ENCODE measurements around the gene ATXN10. TPM values are rescaled to one million over a fixed set of nuclear protein-coding genes. Genes with fewer than 3 reads are reported as not detected.

Gene ATXN10
- total RNA-seq, 1 donor from 2014 or later = 232 TPM

DNA sequence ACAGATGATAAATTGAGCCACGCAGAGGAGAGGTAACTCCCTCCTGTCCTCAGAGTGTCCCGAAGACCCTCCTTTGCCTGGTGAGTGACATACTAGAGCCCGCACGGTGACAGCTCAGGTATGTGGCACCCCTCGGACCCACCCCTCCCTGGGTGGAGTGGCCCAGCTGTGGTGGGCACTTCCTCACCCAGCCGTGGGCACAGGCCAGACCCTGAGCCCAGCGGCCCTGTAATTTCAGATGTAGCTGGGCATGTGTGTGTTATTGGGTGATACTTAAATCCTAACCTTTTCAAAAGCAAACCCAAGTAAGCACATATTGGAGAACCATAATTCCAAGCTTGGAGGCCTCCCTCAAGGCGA is 212.2 kb downstream of the ATXN10 start:
- H3K27ac Mint-ChIP-seq (ENCODE audit: unreplicated experiment) = no peak overlapping the region
- H3K4me1 Mint-ChIP-seq = peaks cover 42% of the 10 kb centered on the region
- H3K27me3 Mint-ChIP-seq (ENCODE audit: low read depth) = peaks cover 4% of the 10 kb centered on the region
- no peak overlapping the region for H3K4me3 Mint-ChIP-seq
- H3K36me3 Mint-ChIP-seq (ENCODE audit: low read depth) = no peaks in the 10 kb centered on the region
- TF ChIP-seq, protein P1, sequence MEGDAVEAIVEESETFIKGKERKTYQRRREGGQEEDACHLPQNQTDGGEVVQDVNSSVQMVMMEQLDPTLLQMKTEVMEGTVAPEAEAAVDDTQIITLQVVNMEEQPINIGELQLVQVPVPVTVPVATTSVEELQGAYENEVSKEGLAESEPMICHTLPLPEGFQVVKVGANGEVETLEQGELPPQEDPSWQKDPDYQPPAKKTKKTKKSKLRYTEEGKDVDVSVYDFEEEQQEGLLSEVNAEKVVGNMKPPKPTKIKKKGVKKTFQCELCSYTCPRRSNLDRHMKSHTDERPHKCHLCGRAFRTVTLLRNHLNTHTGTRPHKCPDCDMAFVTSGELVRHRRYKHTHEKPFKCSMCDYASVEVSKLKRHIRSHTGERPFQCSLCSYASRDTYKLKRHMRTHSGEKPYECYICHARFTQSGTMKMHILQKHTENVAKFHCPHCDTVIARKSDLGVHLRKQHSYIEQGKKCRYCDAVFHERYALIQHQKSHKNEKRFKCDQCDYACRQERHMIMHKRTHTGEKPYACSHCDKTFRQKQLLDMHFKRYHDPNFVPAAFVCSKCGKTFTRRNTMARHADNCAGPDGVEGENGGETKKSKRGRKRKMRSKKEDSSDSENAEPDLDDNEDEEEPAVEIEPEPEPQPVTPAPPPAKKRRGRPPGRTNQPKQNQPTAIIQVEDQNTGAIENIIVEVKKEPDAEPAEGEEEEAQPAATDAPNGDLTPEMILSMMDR (conservative IDR thresholded peaks at IDR 0.05) = no peak
- no peak for DNase-seq (ENCODE audit: low read depth, low spot score)
- H3K9me3 Mint-ChIP-seq = no peaks in the 10 kb centered on the region

- Mint-ChIP-seq H3K27me3 (ENCODE audit: low read depth) (peaks cover 4% of the 10 kb centered on the region), H3K4me3 (no peak overlapping the region), H3K4me1 (peaks cover 40% of the 10 kb centered on the region), H3K36me3 (ENCODE audit: low read depth) (no peaks in the 10 kb centered on the region), H3K27ac (ENCODE audit: unreplicated experiment) (no peak overlapping the region), H3K9me3 (no peaks in the 10 kb centered on the region)
- TF ChIP-seq, protein P1 (conservative IDR thresholded peaks at IDR 0.05) = no peak
- DNase-seq (ENCODE audit: low read depth, low spot score) = no peak
Observed at GRCh38 chr22:45884201-45885062, 212.8 kb downstream of the ATXN10 start.

DNA sequence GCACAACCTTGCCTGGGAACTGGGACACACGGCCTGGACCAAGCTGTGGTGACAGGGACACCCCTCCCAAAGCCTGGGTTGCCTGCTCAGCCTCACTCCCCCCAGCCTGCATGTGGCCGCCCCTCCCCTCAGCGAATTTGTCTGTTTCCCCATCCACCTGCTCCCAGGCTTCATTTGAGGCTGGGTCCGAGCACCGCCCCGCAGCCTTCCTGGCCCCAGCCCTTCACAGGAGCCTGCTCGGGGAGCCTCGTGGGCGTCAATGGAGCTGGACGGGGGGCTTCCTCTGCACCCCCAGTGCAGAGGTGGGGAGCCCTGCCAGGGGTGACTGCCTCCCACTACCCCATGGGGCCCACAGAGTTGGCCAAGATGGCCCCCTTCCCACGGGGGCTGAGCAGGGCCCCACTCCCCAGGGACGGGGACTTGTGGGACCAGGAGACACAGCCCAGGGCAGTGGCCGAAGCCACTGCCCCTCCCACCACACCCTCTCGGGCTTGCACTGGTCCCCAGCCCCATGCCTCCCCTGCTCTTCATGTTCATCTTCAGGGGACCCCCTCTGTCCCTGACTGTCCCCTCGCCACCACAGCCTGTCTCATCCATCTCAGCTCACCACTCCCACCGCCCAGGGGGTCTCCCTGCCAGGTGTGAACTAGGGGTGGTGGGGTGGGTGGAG is 213.7 kb downstream of the ATXN10 start:
- Mint-ChIP-seq H3K36me3 (ENCODE audit: low read depth) (no peaks in the 10 kb centered on the region), H3K27me3 (ENCODE audit: low read depth) (no peaks in the 10 kb centered on the region), H3K4me3 (no peak overlapping the region), H3K9me3 (no peaks in the 10 kb centered on the region), H3K4me1 (peaks cover 32% of the 10 kb centered on the region), H3K27ac (ENCODE audit: unreplicated experiment) (no peak overlapping the region)
- TF ChIP-seq, protein P1 (conservative IDR thresholded peaks at IDR 0.05) = no peak
- no peak for DNase-seq (ENCODE audit: low read depth, low spot score)

DNA sequence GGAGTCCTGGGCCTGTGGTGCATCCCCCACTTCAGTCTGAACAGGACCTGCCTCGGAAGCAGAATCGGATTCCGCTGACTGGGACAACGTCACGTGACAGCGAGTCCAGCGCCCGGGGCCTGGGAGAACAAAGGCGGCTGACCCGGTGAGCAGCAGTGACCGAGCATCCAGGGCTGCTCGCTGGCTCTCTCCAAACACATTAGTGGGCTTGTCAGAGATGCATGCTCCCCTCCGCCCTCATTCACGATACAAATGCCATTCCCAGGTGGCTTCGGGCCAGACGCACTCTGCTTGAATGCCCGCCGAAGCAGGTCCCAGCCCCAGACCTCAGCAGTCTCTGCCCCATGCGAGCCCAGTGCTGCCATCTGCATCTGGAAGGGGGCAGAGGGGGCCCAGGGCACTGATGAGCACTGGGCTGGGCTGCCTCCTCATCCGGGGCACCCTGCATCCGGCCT is 214.3 kb downstream of the ATXN10 start:
- Mint-ChIP-seq H3K4me3 (no peak overlapping the region), H3K27me3 (ENCODE audit: low read depth) (no peaks in the 10 kb centered on the region), H3K27ac (ENCODE audit: unreplicated experiment) (peak overlapping the region; percentile 92), H3K4me1 (peaks cover 25% of the 10 kb centered on the region), H3K36me3 (ENCODE audit: low read depth) (no peaks in the 10 kb centered on the region), H3K9me3 (no peaks in the 10 kb centered on the region)
- TF ChIP-seq, protein P1 (conservative IDR thresholded peaks at IDR 0.05) = no peak
- peak; percentile 51 for DNase-seq (ENCODE audit: low read depth, low spot score)

GRCh38 chr22:45886540-45886939 is 214.9 kb downstream of the ATXN10 start:
- no peak overlapping the region for H3K4me3 Mint-ChIP-seq
- TF ChIP-seq, protein P1 (conservative IDR thresholded peaks at IDR 0.05) = no peak
- H3K27ac Mint-ChIP-seq (ENCODE audit: unreplicated experiment) = no peak overlapping the region
- H3K27me3 Mint-ChIP-seq (ENCODE audit: low read depth) = no peaks in the 10 kb centered on the region
- no peaks in the 10 kb centered on the region for H3K9me3 Mint-ChIP-seq
- DNase-seq (ENCODE audit: low read depth, low spot score) = no peak
- H3K36me3 Mint-ChIP-seq (ENCODE audit: low read depth) = no peaks in the 10 kb centered on the region
- peaks cover 19% of the 10 kb centered on the region for H3K4me1 Mint-ChIP-seq
